Fibroblast of lung (primary cell): ENCODE results near the gene CHD5. TPM values are rescaled to one million over a fixed set of nuclear protein-coding genes. Genes with fewer than 3 reads are reported as not detected.

Source experiments
- DNase-seq, 2 donors: peaks; one replicate each; pipeline versions ENCODE4 v3.0.0 to v3.0.0-alpha.2; 2010; ENCODE audit warnings: low read depth in 2 of 2
- H2AFZ ChIP-seq: 2 replicates; pipeline ENCODE4 v1.5.1; 2012; ENCODE audit warnings: low read length, control low read depth, inconsistent platforms
- H3K27ac ChIP-seq: 2 replicates; pipeline ENCODE4 v1.5.1; 2011; ENCODE audit warnings: low read length, control low read depth; ENCODE audit not compliant: insufficient read depth
- H3K27me3 ChIP-seq: 2 replicates; pipeline ENCODE4 v1.5.1; 2011; ENCODE audit warnings: mild to moderate bottlenecking, low read length; ENCODE audit not compliant: control insufficient read depth, insufficient read depth
- H3K36me3 ChIP-seq: 2 replicates; pipeline ENCODE4 v1.5.1; 2011; ENCODE audit warnings: low read length; ENCODE audit not compliant: control insufficient read depth, insufficient read depth
- H3K4me1 ChIP-seq: 2 replicates; pipeline ENCODE4 v1.5.1; 2011; ENCODE audit warnings: low read length; ENCODE audit not compliant: control insufficient read depth, insufficient read depth; ENCODE audit errors: extremely low read depth
- H3K4me2 ChIP-seq: 2 replicates; pipeline ENCODE4 v1.5.1; 2011; ENCODE audit warnings: low read length, control low read depth; ENCODE audit not compliant: insufficient read depth; ENCODE audit errors: extremely low read depth
- H3K4me3 ChIP-seq, 4 experiments: fragments of 200-600 bp in 1 of 4; sonication (generic) in 1 of 4; replicated peaks in 1 of 4; 2 replicates each; pipeline ENCODE4 v1.5.1; 2011 to 2016; ENCODE audit warnings: low read length in 4 of 4, low read depth in 3 of 4, mild to moderate bottlenecking in 3 of 4, control low read depth in 2 of 4, inconsistent platforms in 1 of 4, mixed read lengths in 1 of 4; ENCODE audit not compliant: insufficient read depth in 1 of 4; ENCODE audit errors: control extremely low read depth in 1 of 4
- H3K79me2 ChIP-seq: 2 replicates; pipeline ENCODE4 v1.5.1; 2012; ENCODE audit warnings: mild to moderate bottlenecking, low read length, inconsistent platforms; ENCODE audit not compliant: control insufficient read depth, insufficient read depth
- H3K9ac ChIP-seq: 2 replicates; pipeline ENCODE4 v1.5.1; 2011; ENCODE audit warnings: mild to moderate bottlenecking, low read length, control low read depth; ENCODE audit not compliant: insufficient read depth
- H3K9me3 ChIP-seq: 2 replicates; pipeline ENCODE4 v1.5.1; 2012; ENCODE audit warnings: low read depth, low read length; ENCODE audit not compliant: control insufficient read depth, insufficient read depth
- H4K20me1 ChIP-seq: 2 replicates; pipeline ENCODE4 v1.5.1; 2011; ENCODE audit warnings: low read length; ENCODE audit not compliant: control insufficient read depth, insufficient read depth; ENCODE audit errors: extremely low read depth
- EZH2 ChIP-seq: IDR thresholded peaks from 2 replicates; pipeline ENCODE4 v1.5.1; 2012; ENCODE audit warnings: low read length, control low read depth, mild to moderate bottlenecking; ENCODE audit errors: missing control alignments
- polyA plus RNA-seq, 2 donors: library from polyadenylated mRNA; depleted of rRNA in 1 of 2; stranded (reverse) in 1 of 2; unstranded in 1 of 2; fragments of >200 nt; gene quantifications; 2 replicates each; pipeline ENCODE4 v1.2.1, GENCODE V29; 2011 to 2012; ENCODE audit warnings: missing spikeins in 1 of 2
- total RNA-seq: library from RNA; depleted of rRNA; stranded (reverse); fragments of >200 nt; gene quantifications from 2 replicates; pipeline ENCODE4 v1.2.1, GENCODE V29; 2014
- TF ChIP-seq, protein P1 (sequence below), 2 donors: IDR thresholded peaks in 1 of 2; conservative IDR thresholded peaks in 1 of 2; 1 replicate in 1 of 2; 2 replicates in 1 of 2; pipeline ENCODE4 v1.5.1; 2011 to 2012; ENCODE audit warnings: low read length in 2 of 2, control low read depth in 1 of 2, inconsistent platforms in 1 of 2, low read depth in 1 of 2, mild to moderate bottlenecking in 1 of 2

CHD5 gene
- total and polyA plus RNA-seq, 2 donors (not counting 1 experiment from before 2014, with no cell fraction given): under 0.01 to 0.01 TPM

DNA sequence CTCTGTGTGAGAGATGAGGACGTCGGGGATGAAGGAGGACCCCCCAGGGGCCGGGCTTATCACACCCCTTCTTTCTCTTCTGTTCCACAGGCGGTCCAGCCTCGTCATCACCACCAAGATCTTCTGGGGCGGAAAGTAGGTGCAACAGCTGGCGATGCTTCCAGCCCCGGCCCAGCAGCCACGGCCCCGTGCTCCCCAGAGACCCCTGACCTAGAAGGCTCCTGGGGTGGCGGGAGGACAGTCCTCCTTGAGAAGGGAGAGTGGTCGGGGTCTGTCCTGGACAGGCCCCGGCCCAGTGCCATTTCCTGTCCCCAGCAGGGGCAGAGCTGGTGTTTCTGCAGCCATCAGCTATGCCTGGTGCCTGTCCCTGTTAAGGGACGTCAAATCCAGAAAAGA, 92.7 kb downstream of the CHD5 start:
- no peak for TF ChIP-seq EZH2
- TF ChIP-seq, protein P1, sequence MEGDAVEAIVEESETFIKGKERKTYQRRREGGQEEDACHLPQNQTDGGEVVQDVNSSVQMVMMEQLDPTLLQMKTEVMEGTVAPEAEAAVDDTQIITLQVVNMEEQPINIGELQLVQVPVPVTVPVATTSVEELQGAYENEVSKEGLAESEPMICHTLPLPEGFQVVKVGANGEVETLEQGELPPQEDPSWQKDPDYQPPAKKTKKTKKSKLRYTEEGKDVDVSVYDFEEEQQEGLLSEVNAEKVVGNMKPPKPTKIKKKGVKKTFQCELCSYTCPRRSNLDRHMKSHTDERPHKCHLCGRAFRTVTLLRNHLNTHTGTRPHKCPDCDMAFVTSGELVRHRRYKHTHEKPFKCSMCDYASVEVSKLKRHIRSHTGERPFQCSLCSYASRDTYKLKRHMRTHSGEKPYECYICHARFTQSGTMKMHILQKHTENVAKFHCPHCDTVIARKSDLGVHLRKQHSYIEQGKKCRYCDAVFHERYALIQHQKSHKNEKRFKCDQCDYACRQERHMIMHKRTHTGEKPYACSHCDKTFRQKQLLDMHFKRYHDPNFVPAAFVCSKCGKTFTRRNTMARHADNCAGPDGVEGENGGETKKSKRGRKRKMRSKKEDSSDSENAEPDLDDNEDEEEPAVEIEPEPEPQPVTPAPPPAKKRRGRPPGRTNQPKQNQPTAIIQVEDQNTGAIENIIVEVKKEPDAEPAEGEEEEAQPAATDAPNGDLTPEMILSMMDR (conservative IDR thresholded peaks at IDR 0.05 in 1 of 2, IDR thresholded peaks at IDR 0.05 in 1 of 2; ENCODE audit: low read depth in 1 of 2, low read length in 2 of 2): no peak
- no peaks in the 10 kb centered on the region for H3K79me2 ChIP-seq
- no peaks in the 10 kb centered on the region for H3K36me3 ChIP-seq
- H3K4me3 ChIP-seq: no peak overlapping the region
- no peaks in the 10 kb centered on the region for H3K4me1 ChIP-seq
- no peaks in the 10 kb centered on the region for H4K20me1 ChIP-seq
- no peak overlapping the region for H3K9ac ChIP-seq
- H2AFZ ChIP-seq: no peak overlapping the region
- no peak for DNase-seq
- H3K9me3 ChIP-seq: no peaks in the 10 kb centered on the region
- H3K4me2 ChIP-seq: no peak overlapping the region
- no peaks in the 10 kb centered on the region for H3K27me3 ChIP-seq
- no peak overlapping the region for H3K27ac ChIP-seq

DNA sequence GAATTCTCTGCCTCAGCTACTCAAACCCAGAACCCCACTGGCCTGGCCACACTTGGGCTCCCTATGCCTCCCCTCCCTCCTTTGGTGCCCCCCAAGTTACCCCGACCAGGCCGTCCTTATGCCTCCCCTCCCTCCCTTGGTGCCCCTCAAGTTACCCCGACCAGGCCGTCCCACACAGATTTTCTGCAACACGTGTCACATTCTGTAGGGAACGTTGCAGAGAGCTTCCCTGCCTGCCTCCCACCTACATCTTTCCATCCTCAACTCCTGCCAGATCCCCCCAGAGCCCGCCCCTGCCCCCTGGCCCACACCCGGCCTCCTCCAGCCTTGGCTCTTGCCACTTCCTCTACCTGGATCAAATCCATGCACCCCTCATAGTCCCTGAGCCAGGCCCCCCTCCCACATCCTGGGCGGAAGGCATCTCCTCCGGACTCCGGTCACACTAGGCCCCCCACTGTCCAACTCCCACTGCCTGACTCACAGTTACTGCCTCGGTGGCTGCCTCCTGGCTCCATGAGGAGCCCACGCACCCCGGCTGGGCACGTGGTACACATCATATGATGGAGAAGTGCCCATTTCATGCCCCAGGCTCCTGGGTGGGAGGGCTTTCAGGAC, 93.3 kb downstream of the CHD5 start:
- TF ChIP-seq EZH2: no peak
- TF ChIP-seq, protein P1 (conservative IDR thresholded peaks at IDR 0.05 in 1 of 2, IDR thresholded peaks at IDR 0.05 in 1 of 2; ENCODE audit: low read depth in 1 of 2, low read length in 2 of 2): no peak
- DNase-seq: no peak
- no peaks in the 10 kb centered on the region for H3K36me3 ChIP-seq

DNA sequence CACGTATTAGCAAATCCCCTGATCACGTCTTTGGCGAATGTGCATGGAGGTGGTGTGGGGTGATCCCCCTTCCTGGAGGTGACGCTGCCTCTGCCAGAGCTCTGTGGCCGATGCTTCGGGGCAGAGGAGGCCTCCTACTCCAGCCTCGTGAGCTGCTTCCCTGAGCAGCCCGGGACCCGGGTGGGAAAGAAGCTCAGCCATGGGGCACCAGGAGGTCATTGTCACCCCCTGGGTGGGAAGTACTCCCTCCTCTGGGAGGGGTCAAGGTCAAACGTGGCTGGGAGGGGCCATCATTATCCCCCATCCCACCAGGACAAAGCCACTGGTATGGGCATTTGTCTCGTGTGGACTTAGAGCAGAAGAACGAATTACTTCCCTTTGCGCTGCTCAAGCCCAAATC, 93.8 kb downstream of the CHD5 start:
- Histone ChIP-seq H3K79me2 (no peaks in the 10 kb centered on the region), H3K9ac (no peak overlapping the region), H3K4me3 (no peak overlapping the region), H3K27ac (no peak overlapping the region), H2AFZ (no peak overlapping the region), H4K20me1 (no peaks in the 10 kb centered on the region), H3K4me2 (no peak overlapping the region), H3K9me3 (no peaks in the 10 kb centered on the region), H3K4me1 (no peaks in the 10 kb centered on the region), H3K36me3 (no peaks in the 10 kb centered on the region), H3K27me3 (no peaks in the 10 kb centered on the region)
- no peak for TF ChIP-seq EZH2
- TF ChIP-seq, protein P1 (conservative IDR thresholded peaks at IDR 0.05 in 1 of 2, IDR thresholded peaks at IDR 0.05 in 1 of 2; ENCODE audit: low read depth in 1 of 2, low read length in 2 of 2): no peak
- no peak for DNase-seq

More for the DNA sequence above, 93.3 kb downstream of the CHD5 start:
- Histone ChIP-seq H3K9ac (no peak overlapping the region), H3K4me2 (no peak overlapping the region), H4K20me1 (no peaks in the 10 kb centered on the region), H3K79me2 (no peaks in the 10 kb centered on the region), H3K9me3 (no peaks in the 10 kb centered on the region), H3K4me1 (no peaks in the 10 kb centered on the region), H2AFZ (no peak overlapping the region), H3K4me3 (no peak overlapping the region), H3K27me3 (no peaks in the 10 kb centered on the region), H3K27ac (no peak overlapping the region)
